GM15510 (cell line): Measurements from ENCODE around the gene SPATA46.

Experiments
- POLR2A ChIP-seq: IDR thresholded peaks from 3 replicates; pipeline ENCODE4 v1.6.1; 2011; ENCODE audit warnings: borderline replicate concordance; ENCODE audit not compliant: insufficient read length; ENCODE audit errors: extremely low read depth

SPATA46 gene

GRCh38 chr1:162370721-162371120, 5.9 kb downstream of the SPATA46 start:
- TF ChIP-seq POLR2A = no peak

DNA sequence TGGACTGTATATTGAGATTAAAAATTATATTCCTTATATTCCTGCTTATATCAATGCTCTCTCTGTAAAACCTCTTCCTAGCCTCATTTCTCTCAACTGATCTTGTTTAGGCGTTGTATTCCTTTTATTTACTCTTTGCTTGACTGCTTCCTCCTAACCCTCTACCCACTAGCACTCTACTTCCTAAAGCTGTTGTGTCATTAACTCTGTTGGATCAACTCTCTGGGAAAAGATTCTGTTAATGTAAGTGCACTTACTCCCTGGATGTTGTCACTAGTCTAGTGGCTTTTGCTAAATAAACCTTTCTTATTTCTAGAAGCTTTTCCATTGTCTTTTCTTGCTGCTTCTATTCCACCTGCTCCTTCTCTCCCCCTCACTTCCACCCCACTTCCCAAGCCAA, 6.5 kb downstream of the SPATA46 start:
- no peak for TF ChIP-seq POLR2A

DNA sequence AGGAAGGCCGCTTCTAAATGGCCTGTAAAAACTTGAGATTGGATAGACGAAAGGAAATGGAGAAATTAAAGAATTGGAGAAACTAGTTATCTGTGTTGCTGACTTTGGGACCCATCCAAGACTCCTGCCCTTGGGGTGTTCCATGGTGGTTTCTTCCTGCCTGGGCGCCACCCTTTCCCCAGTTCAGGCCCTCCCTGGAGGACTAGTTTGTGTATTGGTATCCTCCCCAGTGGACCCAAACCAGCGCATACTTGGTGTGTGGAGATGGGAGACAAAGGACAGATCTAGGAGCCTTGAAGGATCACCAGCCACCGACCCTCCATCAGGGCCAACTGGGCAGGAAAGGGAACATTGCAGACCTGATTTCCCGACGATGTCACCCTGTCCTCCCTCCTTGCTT, 7.1 kb downstream of the SPATA46 start:
- TF ChIP-seq POLR2A = no peak

DNA sequence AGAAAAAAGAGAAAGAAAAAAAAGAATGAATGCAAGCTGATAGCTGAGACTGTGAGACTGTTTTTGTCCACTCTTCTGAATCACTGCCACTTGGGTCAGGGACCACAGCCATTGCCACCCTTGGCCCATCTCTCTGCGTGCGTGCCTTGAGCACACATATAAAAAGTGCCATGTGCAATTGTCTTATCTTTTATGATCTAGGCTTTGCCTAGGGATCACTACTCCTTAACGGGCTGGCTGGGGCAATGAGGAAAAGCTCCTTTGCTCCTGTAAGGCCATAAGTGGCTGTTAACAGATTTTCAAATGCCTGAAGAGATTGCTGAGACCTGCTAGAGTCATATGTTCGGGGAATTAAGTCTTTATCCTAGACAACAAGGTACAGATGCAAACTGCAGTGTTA, 8.2 kb downstream of the SPATA46 start:
- TF ChIP-seq POLR2A = no peak

- no peak for TF ChIP-seq POLR2A
These were observed 8.9 kb downstream of the SPATA46 start for GRCh38 chr1:162367772-162368171.

- TF ChIP-seq POLR2A = no peak
These were observed 9.6 kb downstream of the SPATA46 start for GRCh38 chr1:162367073-162367472.

GRCh38 chr1:162366671-162367070, 10.0 kb downstream of the SPATA46 start:
- TF ChIP-seq POLR2A = no peak

DNA sequence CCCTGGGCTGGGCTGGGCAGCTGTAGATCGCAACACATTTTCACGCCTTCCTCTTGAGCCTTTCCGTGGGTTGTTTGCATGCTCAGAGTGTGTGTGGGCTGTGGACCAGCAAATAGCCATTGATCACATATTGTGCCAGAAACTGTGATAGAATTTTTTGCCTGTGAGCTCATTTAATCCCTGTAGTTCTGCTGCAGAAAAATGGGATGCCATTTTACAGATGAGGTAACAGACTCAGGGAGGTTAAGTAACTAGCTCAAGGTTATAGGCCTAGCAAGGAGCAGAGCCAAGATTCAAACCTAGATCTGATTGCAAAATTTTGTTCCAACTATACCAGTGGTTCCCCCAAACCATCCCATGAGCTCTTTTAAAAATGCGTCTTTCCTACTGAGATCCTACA, 10.5 kb downstream of the SPATA46 start:
- TF ChIP-seq POLR2A = no peak

GRCh38 chr1:162365284-162366020, 11.2 kb downstream of the SPATA46 start:
- no peak for TF ChIP-seq POLR2A

- no peak for TF ChIP-seq POLR2A
These were observed 12.2 kb downstream of the SPATA46 start for GRCh38 chr1:162364498-162364897.

DNA sequence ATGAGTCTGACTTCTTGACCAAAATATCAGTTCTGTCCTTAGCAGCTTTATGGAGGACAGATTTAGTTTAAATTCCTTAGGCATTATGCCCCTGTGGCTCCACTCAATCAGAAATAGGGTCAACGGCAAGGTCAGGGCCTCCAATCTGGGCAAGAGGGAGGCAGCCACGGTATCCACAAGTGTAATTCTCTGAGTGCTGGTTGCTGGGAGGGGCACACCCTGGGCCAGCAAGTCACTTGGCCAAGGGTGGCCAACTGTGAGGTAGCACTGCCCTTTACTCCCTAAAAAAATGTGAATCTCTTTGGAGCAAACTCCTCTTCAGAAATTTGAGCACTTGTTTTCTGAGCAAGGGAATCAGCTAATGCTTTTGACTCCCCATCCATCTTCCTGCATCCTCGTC, 12.8 kb downstream of the SPATA46 start:
- no peak for TF ChIP-seq POLR2A

GRCh38 chr1:162361349-162361748, 15.3 kb downstream of the SPATA46 start:
- TF ChIP-seq POLR2A = no peak

GRCh38 chr1:162360874-162361260, 15.8 kb downstream of the SPATA46 start:
- TF ChIP-seq POLR2A = no peak

DNA sequence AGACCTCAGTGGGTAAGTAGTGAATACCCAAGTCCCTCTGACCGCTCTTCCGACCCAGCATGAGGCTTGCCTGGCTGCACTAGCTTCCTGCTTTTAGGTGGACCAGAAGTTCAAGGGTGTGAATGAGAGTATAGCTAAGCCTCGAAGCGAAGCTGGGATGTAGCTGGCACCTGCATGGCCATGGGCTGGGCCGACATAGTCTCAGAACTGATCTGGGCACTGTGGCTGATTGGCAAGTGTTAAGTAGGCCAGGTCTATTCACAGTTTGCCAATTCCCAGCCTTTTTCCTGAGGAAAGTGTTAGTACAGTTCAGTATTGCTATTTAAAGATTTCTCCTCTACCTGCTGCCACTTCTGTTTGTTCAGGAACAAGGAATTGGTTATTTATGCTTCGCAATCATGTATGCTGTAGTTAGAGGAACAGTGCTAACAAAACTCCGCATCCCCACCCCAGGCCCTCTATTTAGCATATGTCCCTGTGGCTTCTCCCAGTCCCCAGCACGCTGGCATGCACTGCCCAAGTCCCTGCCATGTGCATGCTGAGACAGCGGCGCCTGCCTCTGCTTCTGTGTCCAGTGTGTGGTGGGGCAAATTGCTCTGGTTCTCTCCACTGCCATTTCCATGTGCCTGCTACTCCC, 16.3 kb downstream of the SPATA46 start:
- TF ChIP-seq POLR2A = no peak

- TF ChIP-seq POLR2A = no peak
These were observed 17.0 kb downstream of the SPATA46 start for GRCh38 chr1:162359523-162360236.

GRCh38 chr1:162358928-162359327, 17.7 kb downstream of the SPATA46 start:
- TF ChIP-seq POLR2A = no peak
